GM18526 (cell line): ENCODE data around the gene ACACB.

Experiments used
- POLR2A ChIP-seq: IDR thresholded peaks from 3 replicates; pipeline ENCODE4 v1.6.1; 2011; ENCODE audit not compliant: insufficient read length; ENCODE audit errors: extremely low read depth

ACACB gene

GRCh38 chr12:109258607-109259544, 142.5 kb downstream of the ACACB start:
- no peak for TF ChIP-seq POLR2A

- TF ChIP-seq POLR2A = no peak
Observed at GRCh38 chr12:109259545-109259895, 143.1 kb downstream of the ACACB start.

- no peak for TF ChIP-seq POLR2A
Observed at GRCh38 chr12:109261087-109261486, 144.7 kb downstream of the ACACB start.

- TF ChIP-seq POLR2A = no peak
Observed at GRCh38 chr12:109261939-109262338, 145.6 kb downstream of the ACACB start.

GRCh38 chr12:109263439-109263838, 147.1 kb downstream of the ACACB start:
- no peak for TF ChIP-seq POLR2A

DNA sequence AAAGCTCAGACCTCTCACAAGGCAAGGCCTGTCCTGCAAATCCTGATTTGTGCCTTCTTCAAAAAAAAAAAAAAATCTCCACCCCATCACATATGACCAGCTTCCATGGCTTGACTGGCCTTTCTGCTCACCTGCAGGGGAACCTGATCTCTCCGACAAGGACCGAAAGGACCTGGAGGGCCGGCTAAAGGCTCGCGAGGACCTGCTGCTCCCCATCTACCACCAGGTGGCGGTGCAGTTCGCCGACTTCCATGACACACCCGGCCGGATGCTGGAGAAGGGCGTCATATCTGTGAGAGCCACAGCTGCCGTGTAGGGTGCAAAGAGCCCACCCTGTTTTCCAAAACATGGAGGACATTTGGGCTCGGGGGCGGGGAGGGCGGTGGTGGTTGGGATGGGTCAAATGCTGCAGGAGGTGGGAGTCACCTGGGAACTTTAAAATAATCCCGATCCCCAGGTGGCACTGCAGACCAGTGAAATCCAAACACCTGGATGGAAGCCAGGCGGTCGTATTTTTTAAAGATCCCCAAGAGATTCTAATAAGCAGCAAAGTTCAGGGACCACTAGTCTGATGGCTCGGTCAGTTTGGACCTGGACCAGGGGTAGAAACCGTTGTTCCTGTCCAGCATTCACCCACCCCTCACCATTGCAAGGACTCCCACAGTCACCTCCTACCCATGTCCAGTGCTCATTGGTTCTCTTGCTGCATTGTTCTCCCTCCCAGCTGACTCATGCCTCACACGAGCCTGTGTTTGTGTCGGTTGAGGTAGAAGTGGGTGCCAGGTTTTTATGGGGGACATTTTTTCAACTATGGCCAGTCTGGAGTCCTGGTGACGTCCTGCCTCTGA, 147.9 kb downstream of the ACACB start:
- TF ChIP-seq POLR2A = no peak

GRCh38 chr12:109264943-109265650, 148.7 kb downstream of the ACACB start:
- no peak for TF ChIP-seq POLR2A

DNA sequence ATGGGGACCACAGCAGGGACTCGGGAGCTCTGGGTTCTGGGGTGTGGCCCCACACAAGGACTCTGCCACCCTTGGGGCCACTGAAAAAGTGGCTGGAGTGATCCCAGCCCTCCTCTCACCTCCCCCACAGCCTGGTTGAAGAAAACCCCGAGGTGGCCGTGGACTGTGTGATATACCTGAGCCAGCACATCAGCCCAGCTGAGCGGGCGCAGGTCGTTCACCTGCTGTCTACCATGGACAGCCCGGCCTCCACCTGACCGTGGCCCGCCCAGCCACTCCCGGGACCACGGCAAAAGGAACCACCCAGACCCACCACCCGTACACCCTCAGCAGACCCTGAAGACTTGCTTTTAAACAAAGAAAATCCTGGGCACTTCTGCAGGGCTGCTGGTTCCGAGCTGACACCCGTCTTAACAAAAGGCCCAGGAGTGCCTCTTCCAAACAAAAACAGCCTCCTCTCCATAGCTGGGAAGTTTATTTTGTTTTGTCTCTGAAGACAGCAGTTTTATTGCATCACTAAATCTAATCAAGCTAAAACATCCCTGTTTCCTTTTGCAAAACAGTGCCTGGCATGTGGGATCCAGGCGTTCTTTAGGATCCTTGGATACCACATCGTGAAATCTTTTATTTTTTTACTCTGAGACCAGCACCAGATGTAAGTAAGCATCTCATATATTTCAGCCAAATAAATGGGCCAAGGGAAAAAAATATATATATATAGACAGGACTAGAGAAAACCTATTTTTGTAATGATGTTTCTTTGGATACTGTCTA, 149.9 kb downstream of the ACACB start:
- no peak for TF ChIP-seq POLR2A

DNA sequence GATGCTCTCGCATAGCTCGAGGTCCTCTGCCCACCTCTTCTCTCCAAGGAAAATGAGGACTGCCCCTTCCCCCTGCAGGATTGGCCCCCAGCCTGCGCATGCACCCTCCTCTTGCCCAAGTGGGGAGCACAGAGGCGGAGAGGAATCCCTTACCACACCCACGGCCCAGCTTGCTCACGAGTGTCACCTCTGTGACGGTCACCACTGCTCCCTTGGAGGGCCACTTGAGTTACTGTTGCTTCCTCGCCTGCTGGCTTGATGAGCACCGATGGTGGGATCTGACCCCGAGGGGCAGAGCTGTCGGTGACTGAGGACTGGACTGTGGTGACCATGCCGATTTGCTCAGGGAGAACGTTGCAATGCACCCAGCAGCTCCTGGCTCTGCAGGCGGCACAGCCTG, 151.0 kb downstream of the ACACB start:
- no peak for TF ChIP-seq POLR2A

DNA sequence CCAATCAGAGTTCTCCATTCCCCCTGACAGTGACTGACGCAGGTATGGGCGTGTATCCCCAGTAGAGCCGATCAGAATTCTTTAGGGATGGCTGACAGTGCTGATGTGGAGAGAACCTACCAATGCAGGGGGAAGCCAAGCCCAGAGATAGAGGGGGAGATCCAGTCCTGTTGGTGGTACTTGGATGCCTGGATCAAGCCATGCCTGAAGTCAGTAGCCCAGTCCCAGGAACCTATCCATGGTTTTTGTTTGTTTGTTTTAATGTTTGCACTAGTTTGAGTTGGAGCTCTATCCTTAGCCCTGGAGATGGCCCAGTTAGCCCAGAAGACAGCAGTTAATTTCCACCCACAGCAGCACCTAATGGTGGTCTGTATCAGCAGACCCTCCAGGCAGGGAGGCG, 152.5 kb downstream of the ACACB start:
- TF ChIP-seq POLR2A = no peak

- TF ChIP-seq POLR2A = no peak
Observed at GRCh38 chr12:109269428-109269827, 153.0 kb downstream of the ACACB start.

GRCh38 chr12:109270494-109270893, 154.1 kb downstream of the ACACB start:
- TF ChIP-seq POLR2A = no peak

GRCh38 chr12:109271418-109271817, 155.0 kb downstream of the ACACB start:
- no peak for TF ChIP-seq POLR2A

- TF ChIP-seq POLR2A = no peak
Observed at GRCh38 chr12:109273354-109273753, 157.0 kb downstream of the ACACB start.

DNA sequence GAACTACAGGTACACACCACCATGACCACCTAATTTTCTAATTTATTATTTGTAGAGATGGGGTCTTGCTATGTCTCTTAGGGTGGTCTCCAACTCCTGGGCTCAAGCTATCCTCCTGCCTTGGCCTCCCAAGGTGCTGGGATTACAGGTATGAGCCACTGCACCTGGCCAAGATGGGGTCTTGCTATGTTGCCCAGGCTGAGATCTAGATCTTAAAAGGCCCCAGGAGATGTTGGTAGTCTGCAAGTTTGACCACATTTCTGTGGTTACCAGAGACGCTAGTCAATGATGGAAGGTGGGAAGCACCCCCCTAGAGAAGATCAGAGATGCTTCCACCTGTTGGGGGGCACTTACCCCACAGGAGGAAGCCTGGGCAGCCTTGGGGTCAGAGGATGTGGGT, 158.0 kb downstream of the ACACB start:
- no peak for TF ChIP-seq POLR2A
